K562 (cell line): ENCODE measurements around the gene EPHA2. TPM values are rescaled to one million over a fixed set of nuclear protein-coding genes. Genes with fewer than 3 reads are reported as not detected.

ENCODE experiments used
- ATAC-seq: fragments of 200-7000 bp; cut with Tn5 transposase; 3 replicates; pipeline ENCODE4 v1.9.1; 2020; ENCODE audit warnings: moderate library complexity
- BruUV-seq: library from RNA; stranded (reverse); fragments of 400-500 nt; replicated peaks from 2 replicates; lab custom pipeline; 2021; lab: Mats Ljungman, UMichigan
- CTCF ChIA-PET: fragments of 300-600 bp; formaldehyde crosslinking; extraction: SDS; loops from one replicate; lab custom pipeline; 2021; ENCODE audit warnings: low intra/inter-chr PET ratio; lab: Yijun Ruan, JAX
- POLR2A ChIA-PET: fragments of 300-600, 350-650 bp; sonication (Branson Sonifier 250); formaldehyde crosslinking; extraction: SDS; loops from one replicate; lab custom pipeline; 2021; ENCODE audit warnings: antibody characterized with exemption, inconsistent platforms; lab: Yijun Ruan, JAX
- DNase-seq, 4 experiments: peaks; one replicate each; pipeline versions ENCODE4 v3.0.0 to v3.0.0-alpha.2; 2011 to 2018; ENCODE audit warnings: low spot score in 3 of 4, mixed read lengths in 3 of 4; ENCODE audit errors: extremely low read depth in 1 of 4
- FAIRE-seq: peaks from 2 replicates; lab custom pipeline; 2011; peaks lifted over from hg19 to GRCh38; lab: Jason Lieb, UNC
- H2AFZ ChIP-seq: 2 replicates; pipeline ENCODE4 v1.6.0; 2011; ENCODE audit warnings: low read depth, low read length, control low read depth, inconsistent platforms
- H3K27ac ChIP-seq: fragments of 200-600 bp; 3 replicates; pipeline ENCODE4 v1.8.0; 2011; ENCODE audit warnings: low read depth, mild to moderate bottlenecking, control low read depth, inconsistent platforms, low read length, moderate library complexity, mixed read lengths; ENCODE audit errors: extremely low read depth
- H3K27me3 ChIP-seq, 2 experiments: fragments of 300-600 bp in 1 of 2; 2 replicates in 1 of 2; 3 replicates in 1 of 2; pipeline versions ENCODE4 v1.6.0 to v1.8.0; 2011; ENCODE audit warnings: inconsistent platforms in 2 of 2, low read length in 2 of 2, mild to moderate bottlenecking in 1 of 2, mixed read lengths in 1 of 2, moderate library complexity in 1 of 2; ENCODE audit not compliant: control insufficient read depth in 2 of 2, insufficient read depth in 2 of 2
- H3K36me3 ChIP-seq: fragments of 300-600 bp; 3 replicates; pipeline ENCODE4 v1.8.0; 2011; ENCODE audit warnings: mild to moderate bottlenecking, low read length, inconsistent platforms; ENCODE audit not compliant: control insufficient read depth, insufficient read depth
- H3K4me1 ChIP-seq, 2 experiments: fragments of 200-600 bp in 1 of 2; replicated peaks in 1 of 2; 2 replicates in 1 of 2; 3 replicates in 1 of 2; pipeline versions ENCODE4 v1.5.1 to v1.8.0; 2011; ENCODE audit warnings: inconsistent platforms in 2 of 2, low read length in 2 of 2, mild to moderate bottlenecking in 1 of 2, mixed read lengths in 1 of 2, moderate library complexity in 1 of 2; ENCODE audit not compliant: control insufficient read depth in 2 of 2, insufficient read depth in 2 of 2
- H3K4me2 ChIP-seq: 2 replicates; pipeline ENCODE4 v1.6.1; 2011; ENCODE audit warnings: low read length, control low read depth, inconsistent platforms, mixed read lengths; ENCODE audit not compliant: insufficient read depth
- H3K4me3 ChIP-seq: fragments of 200-600 bp; sonication (generic), shearing (Covaris generic); 2 replicates; pipeline ENCODE4 v1.5.1; 2016; ENCODE audit warnings: control low read depth, inconsistent platforms
- H3K79me2 ChIP-seq: fragments of 200-600 bp; 3 replicates; pipeline ENCODE4 v1.8.0; 2011; ENCODE audit warnings: low read length, inconsistent platforms; ENCODE audit not compliant: control insufficient read depth, insufficient read depth
- H3K9ac ChIP-seq, 2 experiments: 2 replicates each; pipeline versions ENCODE4 v1.6.0 to v1.6.1; 2011; ENCODE audit warnings: low read depth in 2 of 2, low read length in 2 of 2, control low read depth in 1 of 2, inconsistent platforms in 1 of 2, mild to moderate bottlenecking in 1 of 2, mixed read lengths in 1 of 2; ENCODE audit not compliant: insufficient read depth in 1 of 2
- H3K9me1 ChIP-seq: one replicate; pipeline ENCODE4 v1.6.0; 2011; ENCODE audit warnings: inconsistent platforms, mild to moderate bottlenecking, low read length, moderate library complexity; ENCODE audit not compliant: control insufficient read depth, insufficient read depth
- H3K9me3 ChIP-seq: replicated peaks from 2 replicates; pipeline ENCODE4 v1.5.1; 2011; ENCODE audit warnings: low read depth, low read length, inconsistent platforms; ENCODE audit not compliant: control insufficient read depth, insufficient read depth
- H4K20me1 ChIP-seq: replicated peaks from 2 replicates; pipeline ENCODE4 v1.6.1; 2011; ENCODE audit warnings: low read length, inconsistent platforms, mixed read lengths; ENCODE audit not compliant: control insufficient read depth, insufficient read depth
- ILF3 ChIP-seq: fragments of 450-650 bp; IDR thresholded peaks from 2 replicates; pipeline ENCODE4 v1.6.1; 2018; ENCODE audit warnings: antibody characterized with exemption, mild to moderate bottlenecking, moderate library complexity, borderline replicate concordance
- MECOM ChIP-seq: fragments of 250-450 bp; sonication (Bioruptor Pico); IDR thresholded peaks from 2 replicates; pipeline ENCODE4 v1.8.0; 2022; ENCODE audit warnings: inconsistent platforms
- PHTF2 ChIP-seq: fragments of 250-450 bp; sonication (Bioruptor Pico); IDR thresholded peaks from 2 replicates; pipeline ENCODE4 v1.5.0; 2021; ENCODE audit warnings: mild to moderate bottlenecking
- SPI1 ChIP-seq: IDR thresholded peaks from 2 replicates; pipeline ENCODE4 v1.6.1; 2011; ENCODE audit warnings: low read depth, low read length, control low read depth, borderline replicate concordance
- TRIM25 ChIP-seq: fragments of 450-650 bp; IDR thresholded peaks from 2 replicates; pipeline ENCODE4 v1.7.0; 2016; ENCODE audit warnings: borderline replicate concordance
- WGBS: fragments of 100-300 bp; shearing (Covaris generic); methylation state at CpG from one replicate; pipeline ENCODE4 v1.1.6; 2016; ENCODE audit warnings: low coverage, mixed read lengths; ENCODE audit not compliant: insufficient coverage; ENCODE audit errors: missing lambda C conversion rate; 5-methylcytosine and 5-hydroxymethylcytosine counted together
- in situ Hi-C: fragments of 300-500 bp; cut with MboI; formaldehyde crosslinking; loops from 4 replicates; pipeline ENCODE4 v1.15.0; 2018; ENCODE audit warnings: inconsistent platforms, mixed read lengths
- intact Hi-C: fragments of 100-400 bp; cut with micrococcal nuclease; formaldehyde crosslinking; loops from 2 replicates; pipeline ENCODE4 v1.14.2; 2022
- polyA plus RNA-seq, 8 experiments: library from polyadenylated mRNA; depleted of rRNA in 4 of 8; stranded (reverse) in 5 of 8; unstranded in 3 of 8; fragments of >200 nt; fragmentation: Nextera tagmentation in 2 of 8; fragmentation: Illumina TruSeq in 1 of 8; extraction: Ambion mirVana in 2 of 8; extraction: Trizol in 1 of 8; gene quantifications; 2 replicates each; pipeline versions ENCODE4 v1.2.1 to v1.2.3, GENCODE V29; 2011 to 2014; ENCODE audit warnings: inconsistent platforms in 1 of 8, missing spikeins in 1 of 8
- total RNA-seq, 7 experiments: library from RNA; depleted of rRNA in 6 of 7; stranded (reverse); fragments of >200 nt in 6 of 7; fragmentation: Illumina TruSeq in 2 of 7; extraction: Trizol in 2 of 7; gene quantifications; 2 replicates each; pipeline versions ENCODE4 v1.2.1 to v1.2.3, GENCODE V29; 2011 to 2021; ENCODE audit warnings: low replicate concordance in 1 of 7

EPHA2 gene
- total and polyA plus RNA-seq, 9 of the 15 experiments (the other 6 are each of a cell fraction or from before 2014, with no cell fraction given): 0.04 to 0.40 (median 0.07) TPM; not detected in 4

- CTCF ChIA-PET: no interaction called here
- Histone ChIP-seq H3K4me3 (no peak overlapping the region), H3K27me3 (no peaks in the 10 kb centered on the region; a peak in 1 of 5 replicates), H3K9me3 (no peaks in the 10 kb centered on the region), H3K36me3 (no peaks in the 10 kb centered on the region), H3K9ac (peak overlapping the region in 1 of 2 experiments; percentile 82; a peak in 2 of 4 replicates), H3K4me2 (no peak overlapping the region), H3K27ac (no peak overlapping the region), H3K4me1 (peaks cover 11 to 30% of the 10 kb centered on the region in 2 experiments; a peak in 4 of 5 replicates), H4K20me1 (no peaks in the 10 kb centered on the region), H3K79me2 (no peaks in the 10 kb centered on the region), H2AFZ (peak overlapping the region; percentile 77; the same call in 1 of the 2 replicates)
- in situ Hi-C loops: no loop called here
- FAIRE-seq: no peak
- 40% methylated on average over 6 of the region's 6 CpGs for WGBS
- ATAC-seq: no peak
- no peak for DNase-seq
- POLR2A ChIA-PET: interaction anchor here (0.6 kb wide), 1 partner anchor 89 kb away, joined by 3 read pairs; no protein-coding TSS in a partner anchor
- intact Hi-C loops: no loop called here
- no TSS peak for BruUV-seq
- no peak for TF ChIP-seq PHTF2
- no peak for TF ChIP-seq MECOM (CRISPR knock-in tag)
- TF ChIP-seq TRIM25: no peak
- TF ChIP-seq ILF3: no peak
- TF ChIP-seq SPI1: peak; percentile 79; the same call in 1 of the 2 replicates
- TF ChIP-seq, all 486 proteins: peak for 1
- H3K9me1 ChIP-seq: no peaks in the 10 kb centered on the region
Observed at GRCh38 chr1:16085522-16085921, 70.3 kb downstream of the EPHA2 start.
